Neural cell (in vitro differentiated cells): ENCODE data around the gene LHFPL6. TPM values are rescaled to one million over a fixed set of nuclear protein-coding genes. Genes with fewer than 3 reads are reported as not detected.

ENCODE experiments used
- H2AFZ ChIP-seq: fragments of 200-600, 300-800 bp; sonication (generic), shearing (Covaris generic); 2 replicates; pipeline ENCODE4 v1.6.0; 2014; ENCODE audit warnings: low read depth, mild to moderate bottlenecking, antibody characterized with exemption, low read length, moderate library complexity
- H3F3A ChIP-seq: fragments of 200-600 bp; shearing (Covaris generic); 2 replicates; pipeline ENCODE4 v1.6.1; 2016; ENCODE audit warnings: mild to moderate bottlenecking, moderate library complexity, mixed read lengths, antibody characterized with exemption, low read length; ENCODE audit not compliant: insufficient read depth, poor library complexity, severe bottlenecking
- H3K27ac ChIP-seq: fragments of 200-600, 300-800 bp; sonication (generic), shearing (Covaris generic); 2 replicates; pipeline ENCODE4 v1.5.1; 2014; ENCODE audit warnings: mild to moderate bottlenecking, low read length, moderate library complexity
- H3K27me3 ChIP-seq: fragments of 300-800, 200-600 bp; sonication (generic), shearing (Covaris generic); 2 replicates; pipeline ENCODE4 v1.6.0; 2014; ENCODE audit warnings: mild to moderate bottlenecking, low read depth, low read length, moderate library complexity; ENCODE audit not compliant: insufficient read depth
- H3K36me3 ChIP-seq: fragments of 300-800, 200-600 bp; sonication (generic), shearing (Covaris generic); 2 replicates; pipeline ENCODE4 v1.5.1; 2014; ENCODE audit warnings: mild to moderate bottlenecking, antibody characterized with exemption, low read length, moderate library complexity; ENCODE audit not compliant: insufficient read depth
- H3K4me2 ChIP-seq: fragments of 300-800, 200-600 bp; sonication (generic), shearing (Covaris generic); 2 replicates; pipeline ENCODE4 v1.6.0; 2014; ENCODE audit warnings: mild to moderate bottlenecking, low read length
- H3K4me3 ChIP-seq: fragments of 300-800, 200-600 bp; sonication (generic), shearing (Covaris generic); 2 replicates; pipeline ENCODE4 v1.5.1; 2014; ENCODE audit warnings: mild to moderate bottlenecking, low read length, moderate library complexity
- H3K79me2 ChIP-seq: fragments of 200-600 bp; shearing (Covaris generic); replicated peaks from 2 replicates; pipeline ENCODE4 v1.6.0; 2014; ENCODE audit warnings: mild to moderate bottlenecking, low read length, moderate library complexity; ENCODE audit not compliant: insufficient read depth
- H3K9ac ChIP-seq: fragments of 300-800, 200-600 bp; sonication (generic), shearing (Covaris generic); 2 replicates; pipeline ENCODE4 v1.6.1; 2016; ENCODE audit warnings: mild to moderate bottlenecking, low read length, mixed read lengths
- H3K9me2 ChIP-seq: fragments of 200-600 bp; shearing (Covaris generic); 2 replicates; pipeline ENCODE4 v1.6.1; 2016; ENCODE audit warnings: mild to moderate bottlenecking, low read length, mixed read lengths; ENCODE audit not compliant: insufficient read depth
- H3K9me3 ChIP-seq: fragments of 200-600, 300-800 bp; sonication (generic), shearing (Covaris generic); 2 replicates; pipeline ENCODE4 v1.6.1; 2016; ENCODE audit warnings: mild to moderate bottlenecking, mixed run types, low read length, moderate library complexity, mixed read lengths
- H4K20me1 ChIP-seq: fragments of 200-600 bp; shearing (Covaris generic); 2 replicates; pipeline ENCODE4 v1.6.1; 2016; ENCODE audit warnings: mild to moderate bottlenecking, mixed run types; ENCODE audit not compliant: insufficient read depth
- EP300 ChIP-seq: fragments of 450-650 bp; conservative IDR thresholded peaks from 2 replicates; pipeline ENCODE4 v1.6.1; 2014; ENCODE audit warnings: antibody characterized with exemption, mild to moderate bottlenecking, moderate library complexity; ENCODE audit not compliant: poor library complexity, severe bottlenecking
- EZH2 ChIP-seq: fragments of 200-600, 300-800 bp; shearing (Covaris generic), sonication (generic); IDR thresholded peaks from 2 replicates; pipeline ENCODE4 v1.6.1; 2014; ENCODE audit warnings: antibody characterized with exemption, low read length, borderline replicate concordance, mild to moderate bottlenecking; ENCODE audit not compliant: insufficient read depth, poor library complexity, severe bottlenecking
- MXI1 ChIP-seq: fragments of 450-650 bp; conservative IDR thresholded peaks from 2 replicates; pipeline ENCODE4 v1.6.1; 2014; ENCODE audit warnings: antibody characterized with exemption, mild to moderate bottlenecking; ENCODE audit not compliant: poor library complexity, severe bottlenecking
- POLR2AphosphoS5 ChIP-seq: IDR thresholded peaks from 2 replicates; pipeline ENCODE4 v1.6.1; 2012
- RAD21 ChIP-seq: fragments of 450-650 bp; conservative IDR thresholded peaks from 2 replicates; pipeline ENCODE4 v1.6.1; 2014; ENCODE audit warnings: antibody characterized with exemption, mild to moderate bottlenecking, moderate library complexity
- SMC3 ChIP-seq: fragments of 450-650 bp; conservative IDR thresholded peaks from 2 replicates; pipeline ENCODE4 v1.6.1; 2014; ENCODE audit warnings: antibody characterized with exemption, mild to moderate bottlenecking, moderate library complexity; ENCODE audit not compliant: poor library complexity
- TAF1 ChIP-seq: IDR thresholded peaks from 2 replicates; pipeline ENCODE4 v1.6.1; 2012; ENCODE audit warnings: low read depth
- polyA plus RNA-seq: library from polyadenylated mRNA; depleted of rRNA; stranded (reverse); fragments of >200 nt; gene quantifications from 2 replicates; pipeline ENCODE4 v1.2.3, GENCODE V29; 2014
- TF ChIP-seq, protein P1 (sequence below): fragments of 450-650 bp; IDR thresholded peaks from 2 replicates; pipeline ENCODE4 v1.5.1; 2014; ENCODE audit warnings: antibody characterized with exemption, mild to moderate bottlenecking, moderate library complexity; ENCODE audit not compliant: poor library complexity, severe bottlenecking
- TF ChIP-seq, protein P2 (sequence below): IDR thresholded peaks from 2 replicates; pipeline ENCODE4 v1.6.1; 2012; ENCODE audit warnings: borderline replicate concordance

Gene LHFPL6
- polyA plus RNA-seq, 1 donor from 2014 or later: 36.3 TPM

DNA sequence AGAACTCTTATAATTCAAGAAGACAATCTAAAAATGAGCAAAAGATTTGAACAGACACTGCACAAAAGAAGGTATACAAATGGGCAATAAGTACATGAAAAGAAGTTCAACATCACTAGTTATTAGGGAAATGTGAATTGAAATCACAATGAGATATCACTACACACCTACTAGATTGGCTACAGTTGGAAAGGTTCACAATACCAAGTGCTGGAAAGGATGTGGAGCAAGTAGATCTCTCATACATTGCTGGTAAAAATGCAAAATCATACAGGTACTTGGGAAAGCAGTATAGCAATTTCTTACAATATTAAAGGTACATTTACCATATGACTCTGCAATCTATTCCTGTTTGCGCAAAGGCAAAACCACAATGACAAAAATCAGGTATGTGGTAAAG is 145.7 kb downstream of the LHFPL6 start:
- no peaks in the 10 kb centered on the region for H3K9me2 ChIP-seq
- H3K79me2 ChIP-seq: no peaks in the 10 kb centered on the region
- H3K4me2 ChIP-seq: no peak overlapping the region
- H3K27ac ChIP-seq: no peak overlapping the region
- H3K9me3 ChIP-seq: no peaks in the 10 kb centered on the region
- H3K27me3 ChIP-seq: no peaks in the 10 kb centered on the region
- no peaks in the 10 kb centered on the region for H3K36me3 ChIP-seq
- no peak overlapping the region for H2AFZ ChIP-seq
- no peaks in the 10 kb centered on the region for H3F3A ChIP-seq
- no peak overlapping the region for H3K4me3 ChIP-seq
- H3K9ac ChIP-seq: no peak overlapping the region
- TF ChIP-seq, protein P1, sequence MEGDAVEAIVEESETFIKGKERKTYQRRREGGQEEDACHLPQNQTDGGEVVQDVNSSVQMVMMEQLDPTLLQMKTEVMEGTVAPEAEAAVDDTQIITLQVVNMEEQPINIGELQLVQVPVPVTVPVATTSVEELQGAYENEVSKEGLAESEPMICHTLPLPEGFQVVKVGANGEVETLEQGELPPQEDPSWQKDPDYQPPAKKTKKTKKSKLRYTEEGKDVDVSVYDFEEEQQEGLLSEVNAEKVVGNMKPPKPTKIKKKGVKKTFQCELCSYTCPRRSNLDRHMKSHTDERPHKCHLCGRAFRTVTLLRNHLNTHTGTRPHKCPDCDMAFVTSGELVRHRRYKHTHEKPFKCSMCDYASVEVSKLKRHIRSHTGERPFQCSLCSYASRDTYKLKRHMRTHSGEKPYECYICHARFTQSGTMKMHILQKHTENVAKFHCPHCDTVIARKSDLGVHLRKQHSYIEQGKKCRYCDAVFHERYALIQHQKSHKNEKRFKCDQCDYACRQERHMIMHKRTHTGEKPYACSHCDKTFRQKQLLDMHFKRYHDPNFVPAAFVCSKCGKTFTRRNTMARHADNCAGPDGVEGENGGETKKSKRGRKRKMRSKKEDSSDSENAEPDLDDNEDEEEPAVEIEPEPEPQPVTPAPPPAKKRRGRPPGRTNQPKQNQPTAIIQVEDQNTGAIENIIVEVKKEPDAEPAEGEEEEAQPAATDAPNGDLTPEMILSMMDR: no peak
- TF ChIP-seq EP300: no peak
- TF ChIP-seq, protein P2, sequence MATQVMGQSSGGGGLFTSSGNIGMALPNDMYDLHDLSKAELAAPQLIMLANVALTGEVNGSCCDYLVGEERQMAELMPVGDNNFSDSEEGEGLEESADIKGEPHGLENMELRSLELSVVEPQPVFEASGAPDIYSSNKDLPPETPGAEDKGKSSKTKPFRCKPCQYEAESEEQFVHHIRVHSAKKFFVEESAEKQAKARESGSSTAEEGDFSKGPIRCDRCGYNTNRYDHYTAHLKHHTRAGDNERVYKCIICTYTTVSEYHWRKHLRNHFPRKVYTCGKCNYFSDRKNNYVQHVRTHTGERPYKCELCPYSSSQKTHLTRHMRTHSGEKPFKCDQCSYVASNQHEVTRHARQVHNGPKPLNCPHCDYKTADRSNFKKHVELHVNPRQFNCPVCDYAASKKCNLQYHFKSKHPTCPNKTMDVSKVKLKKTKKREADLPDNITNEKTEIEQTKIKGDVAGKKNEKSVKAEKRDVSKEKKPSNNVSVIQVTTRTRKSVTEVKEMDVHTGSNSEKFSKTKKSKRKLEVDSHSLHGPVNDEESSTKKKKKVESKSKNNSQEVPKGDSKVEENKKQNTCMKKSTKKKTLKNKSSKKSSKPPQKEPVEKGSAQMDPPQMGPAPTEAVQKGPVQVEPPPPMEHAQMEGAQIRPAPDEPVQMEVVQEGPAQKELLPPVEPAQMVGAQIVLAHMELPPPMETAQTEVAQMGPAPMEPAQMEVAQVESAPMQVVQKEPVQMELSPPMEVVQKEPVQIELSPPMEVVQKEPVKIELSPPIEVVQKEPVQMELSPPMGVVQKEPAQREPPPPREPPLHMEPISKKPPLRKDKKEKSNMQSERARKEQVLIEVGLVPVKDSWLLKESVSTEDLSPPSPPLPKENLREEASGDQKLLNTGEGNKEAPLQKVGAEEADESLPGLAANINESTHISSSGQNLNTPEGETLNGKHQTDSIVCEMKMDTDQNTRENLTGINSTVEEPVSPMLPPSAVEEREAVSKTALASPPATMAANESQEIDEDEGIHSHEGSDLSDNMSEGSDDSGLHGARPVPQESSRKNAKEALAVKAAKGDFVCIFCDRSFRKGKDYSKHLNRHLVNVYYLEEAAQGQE: no peak
- TF ChIP-seq EZH2: no peak
- TF ChIP-seq SMC3: no peak
- H4K20me1 ChIP-seq: no peaks in the 10 kb centered on the region

DNA sequence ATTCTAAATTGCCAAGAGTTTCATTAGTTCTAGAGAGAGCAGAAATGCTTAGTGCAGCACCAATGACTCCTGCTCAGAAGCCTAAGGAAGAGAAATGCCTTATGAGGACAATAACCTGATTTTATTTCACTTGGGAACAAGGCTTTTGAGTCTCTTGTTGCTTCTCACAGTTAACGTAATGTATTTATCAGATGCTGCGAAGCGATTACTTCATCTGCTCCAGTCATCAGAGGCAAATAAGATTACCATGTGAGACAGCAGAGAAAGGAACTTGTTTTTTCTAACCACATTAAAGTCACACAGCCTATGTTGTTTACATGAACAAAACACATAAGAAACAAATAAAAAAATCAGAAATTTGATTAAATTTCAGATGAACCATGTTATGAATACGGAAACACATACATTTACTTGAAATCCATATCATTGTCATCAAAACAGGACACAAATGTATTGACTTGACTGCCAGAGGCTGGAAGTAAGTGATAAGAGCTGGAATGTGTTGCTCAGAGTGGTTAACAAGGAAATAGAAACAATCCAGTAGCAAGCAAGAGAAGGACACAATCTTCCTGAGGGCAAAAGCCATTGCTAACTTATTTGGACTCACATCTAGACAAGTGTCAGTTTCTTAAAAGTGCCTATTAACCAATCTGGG is 147.3 kb downstream of the LHFPL6 start:
- Histone ChIP-seq H2AFZ (no peak overlapping the region), H3K4me2 (no peak overlapping the region), H3K27ac (no peak overlapping the region)

More for the DNA sequence above, 147.3 kb downstream of the LHFPL6 start:
- H3K36me3 ChIP-seq: no peaks in the 10 kb centered on the region
- no peak overlapping the region for H3K9ac ChIP-seq
- H3F3A ChIP-seq: no peaks in the 10 kb centered on the region
- H3K9me2 ChIP-seq: no peaks in the 10 kb centered on the region
- H3K9me3 ChIP-seq: no peaks in the 10 kb centered on the region
- no peaks in the 10 kb centered on the region for H3K79me2 ChIP-seq
- H3K4me3 ChIP-seq: no peak overlapping the region
- TF ChIP-seq RAD21: no peak
- TF ChIP-seq EZH2: no peak
- TF ChIP-seq POLR2AphosphoS5: no peak
- no peak for TF ChIP-seq MXI1
- TF ChIP-seq SMC3: no peak
- TF ChIP-seq, protein P1: no peak
- no peak for TF ChIP-seq EP300
- TF ChIP-seq, protein P2: no peak
- no peak for TF ChIP-seq TAF1
- no peaks in the 10 kb centered on the region for H3K27me3 ChIP-seq
- no peaks in the 10 kb centered on the region for H4K20me1 ChIP-seq
